Activated CD8-positive, alpha-beta T cell treated with anti-CD3 and anti-CD28 coated beads for 36 hours (primary cell): ENCODE data around the gene TRPM8. TPM values are rescaled to one million over a fixed set of nuclear protein-coding genes. Genes with fewer than 3 reads are reported as not detected.

Source experiments
- ATAC-seq: fragments of 200-7000 bp; cut with Tn5 transposase; one replicate; pipeline ENCODE4 v1.10.0; 2021; ENCODE audit warnings: mild to moderate bottlenecking, moderate library complexity
- CTCF ChIA-PET: fragments of 350-600 bp; sonication (Branson Sonifier 250); formaldehyde crosslinking; loops from one replicate; lab custom pipeline; 2021; ENCODE audit warnings: antibody characterized with exemption; lab: Charles Lee
- POLR2A ChIA-PET: fragments of 350-600 bp; sonication (Branson Sonifier 250); formaldehyde crosslinking; loops from one replicate; lab custom pipeline; 2021; ENCODE audit warnings: antibody characterized with exemption; lab: Charles Lee
- DNase-seq: peaks from one replicate; pipeline ENCODE4 v3.0.0-alpha.2; 2020
- H3K27ac Mint-ChIP-seq: one replicate; pipeline ENCODE4 v1.8.0; 2021; ENCODE audit warnings: mild to moderate bottlenecking, mixed read lengths
- H3K27me3 Mint-ChIP-seq: one replicate; pipeline ENCODE4 v1.8.0; 2021; ENCODE audit warnings: mixed read lengths
- H3K36me3 Mint-ChIP-seq: one replicate; pipeline ENCODE4 v1.8.0; 2021; ENCODE audit warnings: low read depth, mixed read lengths
- H3K4me1 Mint-ChIP-seq: one replicate; pipeline ENCODE4 v1.8.0; 2021; ENCODE audit warnings: low read depth, mixed read lengths
- H3K4me3 Mint-ChIP-seq: one replicate; pipeline ENCODE4 v1.8.0; 2021; ENCODE audit warnings: mild to moderate bottlenecking, moderate library complexity, mixed read lengths
- H3K9me3 Mint-ChIP-seq: one replicate; pipeline ENCODE4 v1.8.0; 2021; ENCODE audit warnings: mixed read lengths
- intact Hi-C: fragments of 100-400 bp; cut with micrococcal nuclease; formaldehyde crosslinking; loops from one replicate; pipeline ENCODE4 v1.10.0; 2022
- total RNA-seq, 2 experiments: library from RNA; stranded (reverse); gene quantifications; one replicate each; pipeline ENCODE4 v1.2.3, GENCODE V29; 2021
- TF ChIP-seq, protein P1 (sequence below): fragments of 200-600 bp; IDR thresholded peaks from one replicate; pipeline ENCODE4 v1.8.0; 2022; ENCODE audit warnings: antibody characterized with exemption, mild to moderate bottlenecking

Gene TRPM8
- total RNA-seq, 2 experiments from 2014 or later, result not detected

DNA sequence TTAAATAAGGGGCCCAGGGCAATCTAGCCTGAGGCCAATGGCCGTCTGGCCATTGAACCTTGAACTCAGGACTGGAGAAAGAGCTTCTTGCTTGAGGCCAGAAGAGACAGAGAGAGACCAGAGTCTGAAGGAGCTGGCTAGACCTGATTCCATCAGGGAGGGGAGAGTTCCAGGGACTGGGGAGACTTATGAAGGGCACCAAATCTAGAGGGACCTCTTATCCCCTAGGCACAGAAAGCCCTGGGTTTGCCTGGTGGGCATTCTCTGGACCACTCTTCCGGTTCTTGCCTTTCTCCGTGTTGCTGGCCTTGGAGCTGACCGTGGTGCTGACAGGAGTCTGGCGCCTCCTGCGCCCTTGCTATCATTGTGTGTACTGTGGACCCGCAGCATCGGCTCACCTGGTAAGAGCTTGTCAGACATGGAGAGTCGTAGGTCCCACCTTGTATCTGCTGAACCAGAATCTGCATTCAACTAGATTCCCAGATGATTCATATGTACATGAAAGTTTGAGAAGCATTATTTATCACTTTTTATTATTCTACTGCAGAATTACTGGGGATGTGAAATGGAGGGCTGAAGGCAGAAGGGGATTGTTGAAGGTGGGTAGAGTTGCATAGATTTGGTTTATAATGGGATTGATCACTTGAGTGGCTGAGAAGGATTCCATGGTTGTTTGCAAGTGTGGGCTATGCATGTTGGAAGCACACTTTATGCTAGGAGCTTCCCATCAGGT, 4.3 kb upstream of the TRPM8 start:
- Mint-ChIP-seq H3K27me3 (peaks cover 22% of the 10 kb centered on the region), H3K4me3 (no peak overlapping the region), H3K9me3 (no peaks in the 10 kb centered on the region), H3K36me3 (no peaks in the 10 kb centered on the region), H3K27ac (no peak overlapping the region), H3K4me1 (no peaks in the 10 kb centered on the region)
- POLR2A ChIA-PET, result no interaction called here
- peak; percentile 45 for DNase-seq
- ATAC-seq, result no peak
- TF ChIP-seq, protein P1, sequence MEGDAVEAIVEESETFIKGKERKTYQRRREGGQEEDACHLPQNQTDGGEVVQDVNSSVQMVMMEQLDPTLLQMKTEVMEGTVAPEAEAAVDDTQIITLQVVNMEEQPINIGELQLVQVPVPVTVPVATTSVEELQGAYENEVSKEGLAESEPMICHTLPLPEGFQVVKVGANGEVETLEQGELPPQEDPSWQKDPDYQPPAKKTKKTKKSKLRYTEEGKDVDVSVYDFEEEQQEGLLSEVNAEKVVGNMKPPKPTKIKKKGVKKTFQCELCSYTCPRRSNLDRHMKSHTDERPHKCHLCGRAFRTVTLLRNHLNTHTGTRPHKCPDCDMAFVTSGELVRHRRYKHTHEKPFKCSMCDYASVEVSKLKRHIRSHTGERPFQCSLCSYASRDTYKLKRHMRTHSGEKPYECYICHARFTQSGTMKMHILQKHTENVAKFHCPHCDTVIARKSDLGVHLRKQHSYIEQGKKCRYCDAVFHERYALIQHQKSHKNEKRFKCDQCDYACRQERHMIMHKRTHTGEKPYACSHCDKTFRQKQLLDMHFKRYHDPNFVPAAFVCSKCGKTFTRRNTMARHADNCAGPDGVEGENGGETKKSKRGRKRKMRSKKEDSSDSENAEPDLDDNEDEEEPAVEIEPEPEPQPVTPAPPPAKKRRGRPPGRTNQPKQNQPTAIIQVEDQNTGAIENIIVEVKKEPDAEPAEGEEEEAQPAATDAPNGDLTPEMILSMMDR, result no peak
- intact Hi-C loops, result no loop called here
- CTCF ChIA-PET, result no interaction called here

DNA sequence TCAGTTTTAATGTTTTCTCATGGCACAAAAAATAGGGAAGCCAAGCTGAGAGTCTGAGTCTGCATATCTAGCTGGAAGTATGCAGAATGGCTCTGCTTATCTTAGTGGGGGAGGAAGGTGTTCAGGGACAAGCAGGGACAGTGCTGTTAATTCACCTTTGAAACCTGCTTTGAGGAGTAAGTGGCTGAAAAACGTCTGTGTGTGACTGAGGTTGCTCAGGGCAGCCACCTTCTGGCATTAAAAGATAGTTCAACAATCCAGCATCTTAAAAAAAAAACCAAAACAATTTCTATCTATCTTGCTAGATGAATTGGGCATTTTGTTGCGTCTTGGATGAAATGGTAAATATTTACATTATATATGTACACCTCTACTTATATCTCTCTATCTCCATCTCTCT, 2.0 kb upstream of the TRPM8 start:
- ATAC-seq (no peak), DNase-seq (no peak)
- TF ChIP-seq, protein P1, result no peak
- no peaks in the 10 kb centered on the region for H3K9me3 Mint-ChIP-seq
- POLR2A ChIA-PET, result interaction anchor here (0.9 kb wide), 1 partner anchor 61 kb away, joined by 3 read pairs; the partner anchor contains the start of gene HJURP
- H3K27ac Mint-ChIP-seq, result no peak overlapping the region
- H3K4me1 Mint-ChIP-seq, result peaks cover 4% of the 10 kb centered on the region
- H3K4me3 Mint-ChIP-seq, result no peak overlapping the region
- intact Hi-C loops, result no loop called here
- no peaks in the 10 kb centered on the region for H3K36me3 Mint-ChIP-seq
- CTCF ChIA-PET, result interaction anchor here (1.1 kb wide), 1 partner anchor 70 kb away, joined by 3 read pairs; no protein-coding TSS in a partner anchor
- H3K27me3 Mint-ChIP-seq, result peaks cover 25% of the 10 kb centered on the region

GRCh38 chr2:233919319-233919718, 2.1 kb downstream of the TRPM8 start:
- Mint-ChIP-seq H3K9me3 (no peaks in the 10 kb centered on the region), H3K4me1 (peaks cover 5% of the 10 kb centered on the region), H3K27me3 (peaks cover 15% of the 10 kb centered on the region), H3K36me3 (no peaks in the 10 kb centered on the region), H3K4me3 (no peak overlapping the region), H3K27ac (no peak overlapping the region)
- TF ChIP-seq, protein P1, result no peak
- intact Hi-C loops, result no loop called here
- CTCF ChIA-PET, result interaction anchor here (1.7 kb wide), 1 partner anchor 11 kb away, joined by 5 read pairs; no protein-coding TSS in a partner anchor
- no peak for ATAC-seq
- no peak for DNase-seq
- POLR2A ChIA-PET, result no interaction called here

- H3K27ac Mint-ChIP-seq, result no peak overlapping the region
- H3K36me3 Mint-ChIP-seq, result no peaks in the 10 kb centered on the region
- H3K4me3 Mint-ChIP-seq, result no peak overlapping the region
- POLR2A ChIA-PET, result no interaction called here
- no peaks in the 10 kb centered on the region for H3K9me3 Mint-ChIP-seq
- intact Hi-C loops, result no loop called here
- peak; percentile 81 for ATAC-seq
- peak; percentile 57 for DNase-seq
- CTCF ChIA-PET, result no interaction called here
- H3K4me1 Mint-ChIP-seq, result peaks cover 5% of the 10 kb centered on the region
- TF ChIP-seq, protein P1, result no peak
- peaks cover 19% of the 10 kb centered on the region for H3K27me3 Mint-ChIP-seq
Observed at GRCh38 chr2:233919938-233920337, 2.8 kb downstream of the TRPM8 start.

DNA sequence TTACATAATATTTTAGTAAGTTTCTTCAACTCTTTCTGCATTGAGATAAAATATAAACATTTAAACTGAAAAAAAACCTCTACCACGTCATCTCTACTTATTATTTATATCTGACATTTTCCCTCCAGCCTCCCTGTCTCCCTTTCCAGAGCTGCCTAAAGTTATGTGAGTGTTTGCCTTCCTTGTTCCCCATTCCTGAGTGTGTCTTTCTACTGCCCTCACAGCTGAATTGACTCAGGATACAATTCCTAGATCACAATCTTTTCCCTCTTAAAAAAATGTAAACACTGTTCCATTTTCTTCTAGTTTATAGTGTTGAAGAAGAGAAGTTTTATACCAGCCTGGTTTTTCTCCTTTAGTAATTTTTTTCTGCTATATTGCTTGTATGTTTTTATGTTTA, 5.3 kb downstream of the TRPM8 start:
- Mint-ChIP-seq H3K36me3 (no peaks in the 10 kb centered on the region), H3K4me3 (no peak overlapping the region), H3K9me3 (no peaks in the 10 kb centered on the region), H3K27me3 (peaks cover 19% of the 10 kb centered on the region), H3K4me1 (peaks cover 5% of the 10 kb centered on the region), H3K27ac (no peak overlapping the region)
- intact Hi-C loops, result no loop called here
- ChIA-PET CTCF (no interaction called here), POLR2A (no interaction called here)
- ATAC-seq (no peak), DNase-seq (no peak)
- TF ChIP-seq, protein P1, result no peak
